RWPE2 (cell line): Measurements from ENCODE around the gene PTRH1.

Experiments used
- ATAC-seq: fragments of 200-7000 bp; cut with Tn5 transposase; 3 replicates; pipeline ENCODE4 v1.9.1; 2021; ENCODE audit warnings: low read depth
- DNase-seq: peaks from one replicate; pipeline ENCODE4 v3.0.0-alpha.2; 2020; ENCODE audit warnings: low spot score
- H3K27ac ChIP-seq: fragments of 450-650 bp; 2 replicates; pipeline ENCODE4 v1.5.1; 2017; ENCODE audit warnings: mild to moderate bottlenecking; ENCODE audit not compliant: poor library complexity, severe bottlenecking
- H3K27me3 ChIP-seq: fragments of 250-450 bp; sonication (Bioruptor Pico); 2 replicates; pipeline ENCODE4 v1.5.1; 2021; ENCODE audit warnings: mild to moderate bottlenecking, moderate library complexity; ENCODE audit not compliant: insufficient read depth, poor library complexity, severe bottlenecking
- H3K36me3 ChIP-seq: fragments of 250-450 bp; sonication (Bioruptor Pico); 2 replicates; pipeline ENCODE4 v1.5.1; 2020; ENCODE audit warnings: low read depth, mild to moderate bottlenecking, moderate library complexity
- H3K4me1 ChIP-seq: fragments of 250-450 bp; sonication (Bioruptor Pico); 2 replicates; pipeline ENCODE4 v1.5.1; 2021; ENCODE audit warnings: mild to moderate bottlenecking, moderate library complexity; ENCODE audit not compliant: insufficient read depth, poor library complexity, severe bottlenecking
- H3K4me3 ChIP-seq: fragments of 250-450 bp; sonication (Bioruptor Pico); 2 replicates; pipeline ENCODE4 v1.5.1; 2021; ENCODE audit warnings: mild to moderate bottlenecking, moderate library complexity; ENCODE audit not compliant: severe bottlenecking
- H3K9me3 ChIP-seq: fragments of 250-450 bp; sonication (Bioruptor Pico); 2 replicates; pipeline ENCODE4 v1.5.1; 2021; ENCODE audit warnings: mild to moderate bottlenecking, moderate library complexity; ENCODE audit not compliant: severe bottlenecking
- TF ChIP-seq, protein P1 (sequence below): fragments of 450-650 bp; IDR thresholded peaks from one replicate; pipeline ENCODE4 v1.5.1; 2017; ENCODE audit warnings: mild to moderate bottlenecking, moderate library complexity; ENCODE audit not compliant: poor library complexity, severe bottlenecking

The PTRH1 gene

GRCh38 chr9:127693143-127693542, 22.3 kb downstream of the PTRH1 start:
- H3K27ac ChIP-seq, result no peak overlapping the region
- H3K4me1 ChIP-seq, result no peaks in the 10 kb centered on the region
- DNase-seq (no peak), ATAC-seq (no peak)
- H3K27me3 ChIP-seq, result no peaks in the 10 kb centered on the region
- no peaks in the 10 kb centered on the region for H3K9me3 ChIP-seq
- H3K36me3 ChIP-seq, result no peaks in the 10 kb centered on the region
- H3K4me3 ChIP-seq, result no peak overlapping the region
- TF ChIP-seq, protein P1, sequence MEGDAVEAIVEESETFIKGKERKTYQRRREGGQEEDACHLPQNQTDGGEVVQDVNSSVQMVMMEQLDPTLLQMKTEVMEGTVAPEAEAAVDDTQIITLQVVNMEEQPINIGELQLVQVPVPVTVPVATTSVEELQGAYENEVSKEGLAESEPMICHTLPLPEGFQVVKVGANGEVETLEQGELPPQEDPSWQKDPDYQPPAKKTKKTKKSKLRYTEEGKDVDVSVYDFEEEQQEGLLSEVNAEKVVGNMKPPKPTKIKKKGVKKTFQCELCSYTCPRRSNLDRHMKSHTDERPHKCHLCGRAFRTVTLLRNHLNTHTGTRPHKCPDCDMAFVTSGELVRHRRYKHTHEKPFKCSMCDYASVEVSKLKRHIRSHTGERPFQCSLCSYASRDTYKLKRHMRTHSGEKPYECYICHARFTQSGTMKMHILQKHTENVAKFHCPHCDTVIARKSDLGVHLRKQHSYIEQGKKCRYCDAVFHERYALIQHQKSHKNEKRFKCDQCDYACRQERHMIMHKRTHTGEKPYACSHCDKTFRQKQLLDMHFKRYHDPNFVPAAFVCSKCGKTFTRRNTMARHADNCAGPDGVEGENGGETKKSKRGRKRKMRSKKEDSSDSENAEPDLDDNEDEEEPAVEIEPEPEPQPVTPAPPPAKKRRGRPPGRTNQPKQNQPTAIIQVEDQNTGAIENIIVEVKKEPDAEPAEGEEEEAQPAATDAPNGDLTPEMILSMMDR, result no peak

- ATAC-seq, result no peak
- H3K9me3 ChIP-seq, result no peaks in the 10 kb centered on the region
- H3K36me3 ChIP-seq, result no peaks in the 10 kb centered on the region
- TF ChIP-seq, protein P1, result no peak
- H3K4me3 ChIP-seq, result no peak overlapping the region
- DNase-seq, result no peak
- H3K27me3 ChIP-seq, result no peaks in the 10 kb centered on the region
- no peaks in the 10 kb centered on the region for H3K4me1 ChIP-seq
- H3K27ac ChIP-seq, result no peak overlapping the region
These were observed 23.4 kb downstream of the PTRH1 start for GRCh38 chr9:127692071-127692470.

- Histone ChIP-seq H3K4me1 (no peaks in the 10 kb centered on the region), H3K9me3 (no peaks in the 10 kb centered on the region), H3K4me3 (no peak overlapping the region), H3K27ac (no peak overlapping the region), H3K36me3 (no peaks in the 10 kb centered on the region), H3K27me3 (no peaks in the 10 kb centered on the region)
- TF ChIP-seq, protein P1, result no peak
- DNase-seq (no peak), ATAC-seq (no peak)
These were observed 24.7 kb downstream of the PTRH1 start for GRCh38 chr9:127690735-127691134.

GRCh38 chr9:127689329-127690000, 26.0 kb downstream of the PTRH1 start:
- Histone ChIP-seq H3K9me3 (no peaks in the 10 kb centered on the region), H3K4me3 (no peak overlapping the region), H3K27ac (no peak overlapping the region), H3K36me3 (no peaks in the 10 kb centered on the region), H3K4me1 (no peaks in the 10 kb centered on the region), H3K27me3 (no peaks in the 10 kb centered on the region)
- TF ChIP-seq, protein P1, result no peak
- DNase-seq, result no peak
- no peak for ATAC-seq
